ENCODE measurements around the gene FKBP15.
A peak's percentile ranks its signal among the peaks of the same experiment; 100 is the strongest.
"Not testable (repeated sequence)": the region's sequence is repeated elsewhere in the genome, so short reads cannot be mapped to it uniquely, and the experiment has no call there.

The FKBP15 gene

DNA sequence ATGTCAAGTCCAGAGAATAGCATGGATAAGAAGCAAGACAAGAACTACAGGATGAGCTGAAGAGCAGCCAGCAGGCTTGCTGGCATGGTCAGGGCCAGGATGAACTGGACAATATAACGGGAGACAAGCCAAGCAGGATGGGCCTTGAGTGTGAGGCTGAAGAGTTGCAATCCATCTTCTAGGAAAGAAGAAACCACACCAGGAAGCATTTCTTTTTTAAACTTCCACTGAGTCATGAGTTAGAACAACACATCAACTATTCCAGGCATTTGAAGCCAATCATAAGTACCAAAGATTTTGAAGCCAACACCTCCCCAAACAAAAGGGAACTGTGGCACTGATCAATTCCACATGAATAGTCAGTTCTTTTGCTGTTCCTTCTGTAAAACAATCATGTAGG lies 43.0 kb downstream of the FKBP15 start:
- DNase-seq (ENCODE audit: low spot score): no peak

GRCh38 chr9:113177251-113177650 lies 43.8 kb downstream of the FKBP15 start:
- DNase-seq (ENCODE audit: low spot score): no peak

DNA sequence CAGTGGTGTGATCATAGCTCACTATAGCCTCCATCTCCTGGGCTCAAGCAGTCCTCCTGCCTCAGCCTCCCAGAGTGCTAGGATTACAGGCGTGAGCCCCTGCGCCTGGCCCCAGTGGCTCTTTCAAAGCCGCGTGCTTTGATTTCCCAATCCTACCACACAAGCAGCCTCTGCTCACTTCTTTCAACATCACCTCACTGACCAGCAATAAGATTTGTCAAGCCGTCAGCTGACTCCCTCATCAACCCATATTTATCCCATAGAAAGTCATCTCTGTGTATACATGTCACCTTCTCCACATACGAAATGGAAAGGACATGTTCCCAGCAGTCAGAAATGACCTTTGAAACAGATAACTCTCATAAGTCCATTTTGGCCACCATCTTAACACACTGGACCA lies 44.3 kb downstream of the FKBP15 start:
- DNase-seq (ENCODE audit: low spot score): no peak

DNA sequence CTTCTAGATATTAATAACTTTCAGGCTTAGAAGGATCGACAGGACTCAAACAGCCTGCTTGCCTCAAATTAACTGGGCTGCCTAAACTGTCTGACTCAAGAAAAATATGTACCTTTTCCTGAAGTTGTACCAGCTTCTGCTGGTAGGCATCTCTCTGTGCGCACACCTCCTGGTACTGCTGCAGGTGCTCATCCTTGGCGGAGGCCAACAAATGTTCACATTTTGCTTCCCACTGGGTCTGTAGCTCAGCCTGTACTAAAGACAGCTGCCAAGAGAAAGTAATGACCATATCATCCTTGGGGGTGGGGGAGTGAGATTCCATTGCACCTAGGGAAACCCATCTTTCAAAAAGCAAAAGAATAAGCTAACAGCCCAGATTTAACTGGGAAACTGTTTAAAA lies 47.7 kb downstream of the FKBP15 start:
- peak; percentile 78 for DNase-seq (ENCODE audit: low spot score)

DNA sequence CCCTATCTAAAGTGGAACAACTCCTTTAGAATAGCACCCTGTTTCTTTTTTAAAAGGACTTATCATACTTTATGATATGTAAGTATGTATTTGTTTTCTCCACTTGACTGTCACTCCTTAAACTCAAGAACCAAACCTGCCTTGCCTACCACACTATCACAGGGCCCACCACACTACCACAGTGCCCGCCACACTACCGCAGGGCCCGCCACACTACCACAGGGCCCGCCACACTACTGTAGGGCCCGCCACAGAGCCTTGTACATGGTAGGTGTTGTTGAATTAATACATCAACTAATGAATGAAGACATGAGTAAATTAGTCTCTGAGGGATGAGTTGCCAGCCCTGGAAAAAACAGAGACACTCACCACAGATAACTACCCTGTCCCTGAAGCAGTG lies 52.3 kb downstream of the FKBP15 start:
- DNase-seq (ENCODE audit: low spot score): no peak

DNA sequence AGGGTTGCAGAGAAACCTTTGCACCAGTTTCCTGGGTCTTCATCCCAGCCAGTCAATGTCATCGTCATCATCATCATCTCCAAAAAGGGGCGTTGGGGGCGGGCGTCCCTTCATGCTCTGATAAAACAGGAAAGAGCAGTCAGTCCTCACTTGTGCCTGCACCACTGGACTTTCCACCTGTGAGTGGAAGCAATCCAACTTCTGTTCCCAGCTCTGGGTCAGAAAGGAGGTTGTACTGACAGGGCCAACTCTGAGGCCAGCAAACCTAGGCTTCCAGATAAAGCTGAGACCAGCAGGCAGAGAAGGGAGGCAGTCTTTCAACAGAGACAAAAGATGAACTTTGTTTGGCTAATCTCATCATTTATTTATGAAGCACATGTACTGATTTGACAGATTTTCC lies 55.0 kb downstream of the FKBP15 start:
- no peak for DNase-seq (ENCODE audit: low spot score)

- DNase-seq (ENCODE audit: low spot score): peak; percentile 60
Observed at GRCh38 chr9:113164536-113165300, 56.4 kb downstream of the FKBP15 start.

- no peak for DNase-seq (ENCODE audit: low spot score)
Observed at GRCh38 chr9:113163001-113163400, 58.1 kb downstream of the FKBP15 start.

DNA sequence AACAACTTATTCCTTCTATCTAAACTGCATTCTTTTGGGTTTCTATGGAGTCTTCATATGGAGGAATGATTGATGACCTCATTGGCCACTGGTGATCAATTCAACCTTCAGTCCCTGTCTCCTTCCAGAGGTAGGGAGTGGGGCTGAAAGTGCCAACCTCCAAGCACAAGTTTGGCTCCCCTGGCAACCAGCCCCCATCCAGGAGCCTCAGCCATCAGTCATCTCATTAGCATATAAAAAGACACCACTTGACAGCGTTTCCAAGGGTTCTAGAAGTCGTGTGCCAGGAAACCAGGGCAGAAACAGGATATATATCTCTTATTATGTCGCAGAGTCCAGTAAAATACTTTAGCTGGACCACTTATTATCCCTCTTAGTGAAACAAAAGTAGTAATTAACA lies 60.5 kb downstream of the FKBP15 start:
- DNase-seq (ENCODE audit: low spot score): no peak

DNA sequence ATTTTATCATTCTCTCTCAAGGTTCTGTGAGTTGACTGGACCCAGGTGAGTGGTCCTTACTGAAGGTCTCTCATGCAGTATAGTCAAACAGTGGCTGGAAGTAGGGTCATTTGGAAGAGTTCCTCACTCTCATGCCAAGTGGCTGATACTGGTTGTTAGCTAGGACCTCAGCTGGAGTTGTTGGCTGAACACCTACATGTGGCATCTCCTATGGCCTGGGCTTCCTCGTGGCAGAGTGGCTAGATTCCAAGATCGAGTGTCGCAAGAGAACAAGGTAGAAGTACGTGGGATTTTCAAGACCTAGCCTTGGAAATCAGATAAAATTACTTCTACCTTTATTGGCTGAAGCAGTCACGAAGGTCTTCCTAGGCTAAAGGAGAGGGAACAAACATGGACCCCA lies 62.6 kb downstream of the FKBP15 start:
- DNase-seq (ENCODE audit: low spot score): no peak

DNA sequence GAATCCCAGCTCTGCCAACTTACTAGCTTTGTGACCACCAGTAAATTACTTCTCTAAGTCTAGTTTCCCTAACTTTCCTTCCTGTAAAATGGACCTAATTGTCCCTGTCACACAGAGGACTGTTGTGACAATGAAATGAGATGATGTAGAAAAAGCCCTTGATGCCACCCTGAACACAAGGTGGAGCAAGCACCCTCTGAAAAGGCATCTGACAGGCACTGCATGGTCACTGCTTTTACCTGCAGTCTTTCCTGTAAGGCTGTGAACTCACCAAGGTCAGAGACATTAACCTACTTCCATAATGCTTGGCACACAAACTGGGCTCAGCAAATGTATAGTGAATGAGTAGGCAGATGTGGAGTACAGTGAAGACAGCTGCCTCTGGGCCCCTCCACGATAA lies 64.2 kb downstream of the FKBP15 start:
- DNase-seq (ENCODE audit: low spot score): no peak

DNA sequence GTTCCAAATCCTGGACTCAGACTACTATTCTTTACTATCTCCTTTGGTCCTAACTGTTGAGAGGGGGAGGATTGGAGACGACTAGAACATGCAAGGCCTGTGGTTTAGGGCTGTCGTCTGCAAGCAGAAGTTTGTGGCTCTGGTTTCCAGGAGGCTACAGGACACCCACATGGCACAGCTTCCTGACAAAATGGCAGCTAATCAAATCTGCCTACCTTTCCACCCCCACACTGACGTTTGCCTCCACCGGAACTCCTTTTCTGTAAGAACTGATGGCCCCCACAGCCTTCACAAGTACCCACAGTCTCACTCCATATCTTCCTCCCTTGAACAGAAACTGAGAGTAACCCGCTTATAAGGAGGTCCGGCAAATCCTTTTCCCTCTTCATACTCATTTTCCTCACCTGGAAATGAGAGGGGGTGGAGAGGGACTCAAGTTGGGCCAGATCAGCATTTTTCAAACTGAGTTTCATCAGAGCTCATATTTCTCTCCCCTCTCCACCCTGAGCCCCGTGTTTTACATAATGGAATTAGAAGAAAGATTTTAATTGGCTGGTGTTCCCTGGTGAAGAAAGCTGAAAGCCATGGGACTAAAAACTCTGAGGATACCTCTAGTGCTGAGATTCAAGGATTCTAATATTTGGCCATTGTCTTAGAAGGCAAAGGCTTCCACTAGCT lies 65.0 kb downstream of the FKBP15 start:
- DNase-seq (ENCODE audit: low spot score): no peak

- DNase-seq (ENCODE audit: low spot score): no peak
Observed at GRCh38 chr9:113154946-113155345, 66.1 kb downstream of the FKBP15 start.

- no peak for DNase-seq (ENCODE audit: low spot score)
Observed at GRCh38 chr9:113154471-113154870, 66.6 kb downstream of the FKBP15 start.

DNA sequence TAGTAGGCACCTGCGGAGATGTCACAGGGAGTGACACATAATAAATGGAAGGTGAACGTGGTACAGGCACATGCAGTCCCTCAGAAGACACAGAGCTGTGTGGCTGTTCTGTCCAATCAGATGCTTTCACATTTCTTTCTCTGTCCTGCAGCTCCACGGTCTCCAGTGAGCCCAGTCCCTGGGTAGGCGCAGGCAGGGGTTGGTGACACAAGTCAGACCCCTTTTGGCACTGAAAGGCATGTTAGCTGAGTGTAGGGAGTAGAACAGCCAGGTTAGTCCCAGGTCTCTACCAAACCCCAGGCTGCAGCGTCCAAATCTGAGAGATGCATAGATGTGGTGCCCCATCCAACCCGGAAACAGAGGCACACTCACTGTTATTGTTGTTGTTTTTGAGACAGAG lies 67.5 kb downstream of the FKBP15 start:
- DNase-seq (ENCODE audit: low spot score): no peak

DNA sequence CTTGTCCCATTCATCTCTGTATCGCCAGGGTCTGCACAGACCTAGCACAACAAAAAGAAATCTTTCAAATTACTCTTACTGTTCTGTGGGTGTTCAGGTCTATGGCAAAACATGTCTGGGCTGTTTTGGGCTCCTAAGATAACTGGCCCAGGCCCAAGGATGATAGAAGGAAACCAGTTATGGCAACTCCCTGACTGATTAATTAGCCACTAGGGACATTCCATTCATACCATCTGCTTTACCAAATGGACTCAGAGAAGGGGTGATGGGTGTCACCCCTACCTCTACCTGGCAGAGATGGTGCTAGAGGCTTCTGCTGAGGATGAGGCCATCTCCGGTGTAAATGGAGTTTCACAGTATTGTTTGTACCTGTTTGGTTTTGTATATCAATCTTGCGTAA lies 68.4 kb downstream of the FKBP15 start:
- DNase-seq (ENCODE audit: low spot score): no peak

- no peak for DNase-seq (ENCODE audit: low spot score)
Observed at GRCh38 chr9:113151696-113152630, 69.1 kb downstream of the FKBP15 start.

DNA sequence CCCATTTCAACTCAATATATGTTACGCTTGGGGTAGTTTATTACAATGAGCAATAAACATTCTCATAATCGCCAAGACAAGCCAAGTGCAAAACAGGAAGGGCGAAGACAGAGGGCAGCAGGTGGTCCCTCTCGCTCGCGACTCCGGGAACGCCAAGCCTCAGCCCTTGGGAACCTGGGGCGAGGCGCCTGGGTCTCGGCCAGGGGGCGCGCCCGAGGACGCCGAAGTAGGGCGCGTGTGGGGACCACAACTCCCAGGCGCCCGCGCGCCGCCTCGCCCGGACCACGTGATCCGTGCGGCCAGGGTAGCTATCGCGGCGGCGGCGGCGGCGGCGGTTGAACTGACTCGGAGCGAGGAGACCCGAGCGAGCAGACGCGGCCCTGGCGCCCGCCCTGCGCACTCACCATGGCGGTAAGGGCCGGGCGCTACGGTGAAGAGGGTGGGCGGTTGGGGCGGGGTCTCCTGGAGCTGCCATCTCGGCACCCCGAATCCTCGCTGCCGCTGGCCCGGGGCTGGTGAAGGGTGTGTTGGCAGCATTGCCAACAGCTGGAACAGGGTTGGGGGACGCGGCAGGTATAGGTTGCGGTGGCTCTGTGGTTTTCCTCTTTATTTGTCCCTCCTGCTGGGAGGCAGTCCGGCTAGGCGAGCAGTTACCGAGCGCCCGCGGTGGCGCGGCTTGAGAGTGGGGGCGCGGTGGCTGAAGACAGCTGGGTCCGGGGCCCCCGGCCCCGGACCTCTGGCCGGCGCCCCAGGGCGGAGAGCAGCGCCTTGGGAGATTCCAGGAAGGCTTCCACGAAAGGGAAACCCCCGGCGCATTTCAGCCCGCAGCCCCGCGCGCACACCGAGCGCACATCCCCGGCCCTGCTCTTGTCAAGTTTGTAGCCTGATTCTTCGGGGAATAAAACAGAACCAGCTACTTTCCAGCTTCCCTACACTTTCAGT lies 70.1 kb downstream of the FKBP15 start, which contains the start of gene SLC31A2:
Gene SLC31A2, plus strand, starts transcription at position 338 of the 942 bp plus-strand sequence. Its CDS starts 68 bp downstream, at position 406.
- DNase-seq (ENCODE audit: low spot score): peak; percentile 85

DNA sequence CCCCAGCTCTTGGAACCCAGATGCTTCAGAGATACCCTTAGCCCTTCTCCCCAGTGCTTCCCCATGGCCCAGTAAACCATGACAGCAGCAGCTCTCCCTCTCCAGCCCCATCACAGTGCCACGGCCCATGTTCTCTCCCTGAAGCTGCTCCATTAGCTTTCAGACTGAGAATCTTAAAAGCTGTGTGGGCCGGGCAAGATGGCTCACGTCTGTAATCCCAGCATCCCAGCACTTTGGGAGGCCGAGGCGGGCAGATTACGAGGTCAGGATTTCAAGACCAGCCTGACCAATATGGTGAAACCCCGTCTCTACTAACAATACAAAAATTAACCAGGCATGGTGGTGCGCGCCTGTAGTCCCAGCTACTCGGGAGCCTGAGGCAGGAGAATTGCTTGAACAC lies 71.5 kb downstream of the FKBP15 start:
- DNase-seq (ENCODE audit: low spot score): not testable (repeated sequence)

GRCh38 chr9:113148781-113149510 lies 72.1 kb downstream of the FKBP15 start:
- no peak for DNase-seq (ENCODE audit: low spot score)

- DNase-seq (ENCODE audit: low spot score): no peak
Observed at GRCh38 chr9:113148372-113148705, 72.7 kb downstream of the FKBP15 start.

Data from cerebellar cortex (tissue), 1 donor.